ENCODE data around the gene COL3A1. TPM values are rescaled to one million over a fixed set of nuclear protein-coding genes. Genes with fewer than 3 reads are reported as not detected.

The COL3A1 gene
- polyA plus RNA-seq (2013), result not detected

DNA sequence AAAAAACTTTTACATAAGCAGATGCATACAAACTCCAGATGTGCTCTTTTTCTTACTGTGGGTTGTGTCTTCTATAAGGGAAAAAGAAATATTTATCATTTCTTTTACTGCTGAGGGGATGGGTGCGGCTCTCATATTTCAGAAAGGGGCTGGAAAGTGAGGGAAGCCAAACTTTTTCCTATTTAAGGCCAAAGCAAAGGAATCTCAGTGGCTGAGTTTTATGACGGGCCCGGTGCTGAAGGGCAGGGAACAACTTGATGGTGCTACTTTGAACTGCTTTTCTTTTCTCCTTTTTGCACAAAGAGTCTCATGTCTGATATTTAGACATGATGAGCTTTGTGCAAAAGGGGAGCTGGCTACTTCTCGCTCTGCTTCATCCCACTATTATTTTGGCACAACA is at the start of gene COL3A1:
Gene COL3A1, plus strand, starts transcription at position 210 of the 400 bp plus-strand sequence. Its CDS starts 117 bp downstream, at position 327.
- H3K4me1 ChIP-seq (ENCODE audit: control extremely low read depth in 1 of 4, control insufficient read depth in 4 of 4, insufficient read depth in 4 of 4, low read length in 3 of 4), result no peaks in the 10 kb centered on the region
- H3K9me3 ChIP-seq (ENCODE audit: control extremely low read depth in 1 of 5, control insufficient read depth in 4 of 5, insufficient read depth in 2 of 5, low read depth in 1 of 5, low read length in 4 of 5), result no peaks in the 10 kb centered on the region
- DNase-seq, result no peak
- no peaks in the 10 kb centered on the region for H3K36me3 ChIP-seq (ENCODE audit: control insufficient read depth in 4 of 4, insufficient read depth in 4 of 4, low read length in 3 of 4)
- no peak within 1 kb of the TSS for H3K27ac ChIP-seq (ENCODE audit: insufficient read depth in 1 of 2, low read depth in 1 of 2, low read length in 2 of 2, poor library complexity in 1 of 2, severe bottlenecking in 2 of 2)
- H3K27me3 ChIP-seq (replicated peaks in 2 of 5; ENCODE audit: control insufficient read depth in 4 of 5, insufficient read depth in 5 of 5, low read length in 4 of 5), result no peaks in the 10 kb centered on the region
- POLR2A ChIA-PET, result no interaction called here
- H3K4me3 ChIP-seq (ENCODE audit: control insufficient read depth in 1 of 7, extremely low read depth in 1 of 7, insufficient read depth in 4 of 7, low read depth in 2 of 7, low read length in 6 of 7), result no peak within 1 kb of the TSS
- CTCF ChIA-PET, result no interaction called here
- WGBS (ENCODE audit: insufficient coverage), result 77% methylated on average over 3 of the region's 4 CpGs

DNA sequence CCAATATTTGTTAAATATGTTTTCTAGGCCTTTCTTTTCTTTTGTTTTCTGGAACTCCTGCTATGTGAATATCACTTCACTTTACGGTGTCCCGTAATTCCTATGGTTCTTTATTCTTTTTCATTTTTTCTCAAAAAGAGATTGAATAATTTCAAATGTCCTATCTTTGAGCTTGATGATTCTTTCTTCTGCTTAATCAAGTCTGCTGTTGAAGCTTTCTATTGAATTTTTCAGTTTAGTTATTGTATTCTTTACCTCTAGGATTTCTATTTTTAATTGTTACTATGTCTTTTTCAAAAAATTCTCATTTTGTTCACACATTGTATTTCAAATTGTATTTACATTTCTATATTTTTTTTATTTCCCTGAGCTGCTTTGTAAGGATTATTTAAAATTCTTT is 45.5 kb upstream of the COL3A1 start:
- no CpG with 5 or more reads among the region's 2 CpGs for WGBS (ENCODE audit: insufficient coverage)
- Histone ChIP-seq H3K27me3 (replicated peaks in 2 of 5; ENCODE audit: control insufficient read depth in 4 of 5, insufficient read depth in 5 of 5, low read length in 4 of 5) (no peaks in the 10 kb centered on the region), H3K27ac (ENCODE audit: insufficient read depth in 1 of 2, low read depth in 1 of 2, low read length in 2 of 2, poor library complexity in 1 of 2, severe bottlenecking in 2 of 2) (no peak overlapping the region), H3K4me1 (ENCODE audit: control extremely low read depth in 1 of 4, control insufficient read depth in 4 of 4, insufficient read depth in 4 of 4, low read length in 3 of 4) (no peaks in the 10 kb centered on the region), H3K36me3 (ENCODE audit: control insufficient read depth in 4 of 4, insufficient read depth in 4 of 4, low read length in 3 of 4) (no peaks in the 10 kb centered on the region), H3K9me3 (ENCODE audit: control extremely low read depth in 1 of 5, control insufficient read depth in 4 of 5, insufficient read depth in 2 of 5, low read depth in 1 of 5, low read length in 4 of 5) (peaks cover 0 to 8% (median 6%) of the 10 kb centered on the region in 5 experiments), H3K4me3 (ENCODE audit: control insufficient read depth in 1 of 7, extremely low read depth in 1 of 7, insufficient read depth in 4 of 7, low read depth in 2 of 7, low read length in 6 of 7) (no peak overlapping the region)
- no peak for DNase-seq
- CTCF ChIA-PET, result no interaction called here
- POLR2A ChIA-PET, result no interaction called here

DNA sequence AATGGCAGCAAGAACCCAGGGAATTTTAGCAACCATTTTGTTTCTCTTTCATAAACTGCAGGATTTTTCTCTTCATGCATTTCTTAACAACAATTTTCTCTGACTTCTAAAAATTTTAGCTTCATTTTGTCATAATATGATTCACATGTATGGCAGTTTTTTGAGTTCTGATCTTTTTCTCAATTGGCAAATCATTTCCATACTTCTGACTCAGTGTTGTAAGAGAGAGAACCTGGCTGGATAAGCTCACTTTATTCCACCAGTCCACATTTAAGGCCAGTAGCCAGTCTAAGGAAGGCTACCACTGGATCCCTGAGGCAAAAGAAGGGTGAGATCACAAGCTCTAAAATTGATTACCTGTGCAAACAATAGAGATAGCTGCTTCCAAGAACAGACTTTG is 42.8 kb upstream of the COL3A1 start:
- DNase-seq, result no peak
- POLR2A ChIA-PET, result no interaction called here
- H3K27me3 ChIP-seq (replicated peaks in 2 of 5; ENCODE audit: control insufficient read depth in 4 of 5, insufficient read depth in 5 of 5, low read length in 4 of 5), result no peaks in the 10 kb centered on the region
- H3K4me3 ChIP-seq (ENCODE audit: control insufficient read depth in 1 of 7, extremely low read depth in 1 of 7, insufficient read depth in 4 of 7, low read depth in 2 of 7, low read length in 6 of 7), result no peak overlapping the region
- CTCF ChIA-PET, result no interaction called here
- no peaks in the 10 kb centered on the region for H3K36me3 ChIP-seq (ENCODE audit: control insufficient read depth in 4 of 4, insufficient read depth in 4 of 4, low read length in 3 of 4)
- H3K27ac ChIP-seq (ENCODE audit: insufficient read depth in 1 of 2, low read depth in 1 of 2, low read length in 2 of 2, poor library complexity in 1 of 2, severe bottlenecking in 2 of 2), result no peak overlapping the region
- H3K4me1 ChIP-seq (ENCODE audit: control extremely low read depth in 1 of 4, control insufficient read depth in 4 of 4, insufficient read depth in 4 of 4, low read length in 3 of 4), result no peaks in the 10 kb centered on the region
- H3K9me3 ChIP-seq (ENCODE audit: control extremely low read depth in 1 of 5, control insufficient read depth in 4 of 5, insufficient read depth in 2 of 5, low read depth in 1 of 5, low read length in 4 of 5), result peaks cover 0 to 8% (median 5%) of the 10 kb centered on the region in 5 experiments

DNA sequence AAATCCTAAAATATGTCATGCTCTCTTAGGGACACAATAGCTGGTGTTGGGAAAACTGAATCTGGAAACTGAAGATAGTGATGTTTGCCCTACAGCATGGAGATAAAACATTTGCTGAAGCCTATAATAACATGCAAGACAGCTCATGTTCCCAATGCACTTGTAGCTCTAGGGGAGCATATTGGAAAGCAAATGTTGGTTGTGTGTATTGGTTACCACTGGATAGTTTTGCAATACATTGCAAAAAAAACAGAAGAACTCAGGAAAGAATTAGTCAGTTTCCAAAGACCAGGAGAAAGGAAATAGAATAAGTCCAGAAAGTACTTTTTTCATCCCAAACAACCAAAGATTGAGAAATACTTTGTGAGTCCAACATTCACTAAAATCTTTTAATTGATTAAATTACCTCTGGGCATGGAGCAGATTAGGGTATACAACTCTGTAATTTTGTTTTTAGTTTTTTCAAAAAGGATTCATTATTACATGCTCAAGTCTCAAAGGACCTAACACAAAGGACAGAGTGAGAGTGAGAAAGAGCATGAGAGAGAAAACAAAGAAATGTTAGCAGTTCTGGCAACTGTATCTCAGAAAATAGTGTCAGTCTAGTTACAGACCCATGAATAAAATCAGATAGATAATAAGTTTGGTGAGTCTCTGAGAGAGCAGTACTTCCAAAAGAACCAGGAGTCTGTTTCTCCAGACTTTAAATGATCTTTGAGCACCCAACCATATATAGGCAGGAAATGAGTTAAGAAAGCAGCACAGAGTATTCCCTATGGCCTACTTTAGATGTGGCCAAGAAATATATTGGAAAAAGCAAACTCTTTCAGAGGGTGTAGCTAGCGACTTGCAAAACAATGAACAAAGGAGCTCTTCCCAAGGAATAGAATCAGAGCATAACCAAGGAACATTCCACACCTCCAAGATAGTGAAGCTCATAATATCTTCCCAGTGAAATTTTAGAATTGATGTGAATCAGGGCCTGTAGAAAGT is 36.6 kb upstream of the COL3A1 start:
- Histone ChIP-seq H3K4me1 (ENCODE audit: control extremely low read depth in 1 of 4, control insufficient read depth in 4 of 4, insufficient read depth in 4 of 4, low read length in 3 of 4) (no peaks in the 10 kb centered on the region), H3K4me3 (ENCODE audit: control insufficient read depth in 1 of 7, extremely low read depth in 1 of 7, insufficient read depth in 4 of 7, low read depth in 2 of 7, low read length in 6 of 7) (no peak overlapping the region), H3K36me3 (ENCODE audit: control insufficient read depth in 4 of 4, insufficient read depth in 4 of 4, low read length in 3 of 4) (no peaks in the 10 kb centered on the region), H3K27ac (ENCODE audit: insufficient read depth in 1 of 2, low read depth in 1 of 2, low read length in 2 of 2, poor library complexity in 1 of 2, severe bottlenecking in 2 of 2) (no peak overlapping the region), H3K9me3 (ENCODE audit: control extremely low read depth in 1 of 5, control insufficient read depth in 4 of 5, insufficient read depth in 2 of 5, low read depth in 1 of 5, low read length in 4 of 5) (peaks cover 0 to 2% (median 0%) of the 10 kb centered on the region in 5 experiments), H3K27me3 (replicated peaks in 2 of 5; ENCODE audit: control insufficient read depth in 4 of 5, insufficient read depth in 5 of 5, low read length in 4 of 5) (no peaks in the 10 kb centered on the region)
- no CpG with 5 or more reads among the region's 1 CpG for WGBS (ENCODE audit: insufficient coverage)
- ChIA-PET POLR2A (no interaction called here), CTCF (no interaction called here)
- no peak for DNase-seq

DNA sequence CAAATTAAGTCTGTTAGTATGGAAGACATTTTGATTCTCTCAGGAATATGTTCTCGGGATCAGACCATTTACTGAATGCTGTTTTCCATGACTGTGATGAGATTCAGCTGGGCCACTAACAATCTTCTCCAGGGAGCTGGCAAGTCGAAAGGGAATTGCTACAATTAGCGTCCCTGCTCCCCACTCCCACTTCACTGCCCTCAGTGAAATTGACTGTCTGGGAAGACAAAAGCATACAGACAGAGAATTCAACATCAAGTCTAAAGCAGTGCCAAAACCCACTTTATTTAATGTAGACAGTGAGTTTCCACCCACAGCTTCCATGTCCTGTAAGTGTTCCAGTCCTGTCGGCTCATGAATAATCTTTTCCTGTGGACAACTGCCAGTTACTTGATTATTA is 34.0 kb upstream of the COL3A1 start:
- Histone ChIP-seq H3K4me1 (ENCODE audit: control extremely low read depth in 1 of 4, control insufficient read depth in 4 of 4, insufficient read depth in 4 of 4, low read length in 3 of 4) (no peaks in the 10 kb centered on the region), H3K36me3 (ENCODE audit: control insufficient read depth in 4 of 4, insufficient read depth in 4 of 4, low read length in 3 of 4) (no peaks in the 10 kb centered on the region), H3K4me3 (ENCODE audit: control insufficient read depth in 1 of 7, extremely low read depth in 1 of 7, insufficient read depth in 4 of 7, low read depth in 2 of 7, low read length in 6 of 7) (no peak overlapping the region), H3K27me3 (replicated peaks in 2 of 5; ENCODE audit: control insufficient read depth in 4 of 5, insufficient read depth in 5 of 5, low read length in 4 of 5) (no peaks in the 10 kb centered on the region), H3K9me3 (ENCODE audit: control extremely low read depth in 1 of 5, control insufficient read depth in 4 of 5, insufficient read depth in 2 of 5, low read depth in 1 of 5, low read length in 4 of 5) (peaks cover 0 to 3% (median 0%) of the 10 kb centered on the region in 5 experiments), H3K27ac (ENCODE audit: insufficient read depth in 1 of 2, low read depth in 1 of 2, low read length in 2 of 2, poor library complexity in 1 of 2, severe bottlenecking in 2 of 2) (no peak overlapping the region)
- 83% methylated on average over 4 of the region's 4 CpGs for WGBS (ENCODE audit: insufficient coverage)
- DNase-seq, result no peak
- ChIA-PET POLR2A (no interaction called here), CTCF (no interaction called here)

DNA sequence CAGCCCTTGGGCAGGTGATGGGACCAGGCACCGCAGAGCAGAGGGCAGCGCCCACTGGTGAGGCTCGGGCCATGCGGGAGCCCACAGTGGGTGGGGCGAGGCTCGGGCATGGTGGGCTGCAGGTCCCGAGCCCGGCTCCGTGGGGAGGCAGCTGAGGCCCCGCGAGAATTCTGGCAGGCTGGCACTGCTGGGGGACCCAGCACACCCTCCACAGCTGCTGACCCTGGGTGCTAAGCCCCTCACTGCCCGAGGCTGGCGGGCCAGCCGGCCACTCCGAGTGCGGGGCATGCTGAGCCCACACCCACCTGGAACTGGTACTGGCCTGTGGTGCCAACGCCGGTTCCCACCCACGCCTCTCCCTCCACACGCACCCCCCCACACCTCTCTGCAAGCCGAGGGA is 29.7 kb upstream of the COL3A1 start:
- CTCF ChIA-PET, result no interaction called here
- H3K27ac ChIP-seq (ENCODE audit: insufficient read depth in 1 of 2, low read depth in 1 of 2, low read length in 2 of 2, poor library complexity in 1 of 2, severe bottlenecking in 2 of 2), result no peak overlapping the region
- peaks cover 0 to 3% (median 0%) of the 10 kb centered on the region in 5 experiments for H3K9me3 ChIP-seq (ENCODE audit: control extremely low read depth in 1 of 5, control insufficient read depth in 4 of 5, insufficient read depth in 2 of 5, low read depth in 1 of 5, low read length in 4 of 5)
- H3K4me1 ChIP-seq (ENCODE audit: control extremely low read depth in 1 of 4, control insufficient read depth in 4 of 4, insufficient read depth in 4 of 4, low read length in 3 of 4), result no peaks in the 10 kb centered on the region
- POLR2A ChIA-PET, result no interaction called here
- DNase-seq, result no peak
- no peaks in the 10 kb centered on the region for H3K36me3 ChIP-seq (ENCODE audit: control insufficient read depth in 4 of 4, insufficient read depth in 4 of 4, low read length in 3 of 4)
- H3K27me3 ChIP-seq (replicated peaks in 2 of 5; ENCODE audit: control insufficient read depth in 4 of 5, insufficient read depth in 5 of 5, low read length in 4 of 5), result no peaks in the 10 kb centered on the region
- WGBS (ENCODE audit: insufficient coverage), result 87% methylated on average over 20 of the region's 21 CpGs
- no peak overlapping the region for H3K4me3 ChIP-seq (ENCODE audit: control insufficient read depth in 1 of 7, extremely low read depth in 1 of 7, insufficient read depth in 4 of 7, low read depth in 2 of 7, low read length in 6 of 7)

DNA sequence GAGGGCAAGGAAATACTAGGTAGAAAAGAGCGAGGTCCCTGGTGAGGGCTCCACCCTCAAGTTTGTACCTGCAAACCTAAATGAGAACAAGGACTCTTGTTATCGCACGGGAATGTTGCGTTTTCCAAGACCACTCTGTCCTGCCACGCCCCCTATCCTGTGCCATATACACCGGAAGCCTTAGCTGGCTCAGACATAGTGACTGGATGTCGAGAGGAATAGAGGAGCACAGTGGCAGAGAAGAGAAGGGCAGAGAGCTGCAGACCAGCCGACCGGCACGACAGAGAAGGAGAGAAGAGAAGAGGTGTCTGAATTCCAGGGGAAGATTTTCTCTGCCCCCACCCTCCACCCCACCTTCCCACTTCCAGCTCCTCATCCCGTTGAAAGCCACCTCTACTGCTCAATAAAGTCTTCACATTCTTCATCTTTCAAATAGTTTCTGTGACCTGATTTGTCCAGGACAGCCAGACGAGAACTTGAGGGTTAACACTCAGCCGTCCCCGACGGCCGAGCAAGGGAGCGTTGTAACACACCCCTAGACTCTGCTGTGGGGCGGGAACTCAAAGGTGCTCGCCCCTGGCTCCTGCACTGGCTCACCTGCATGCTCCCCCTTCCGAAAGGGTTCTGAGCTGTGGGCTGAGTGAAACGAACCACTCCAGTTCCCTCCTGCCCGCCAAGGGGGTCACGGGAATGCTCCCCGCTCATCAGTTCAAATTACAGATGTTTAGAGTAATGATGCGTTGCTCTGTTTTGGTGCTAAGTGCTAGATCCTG is 24.9 kb upstream of the COL3A1 start:
- CTCF ChIA-PET, result no interaction called here
- Histone ChIP-seq H3K4me3 (ENCODE audit: control insufficient read depth in 1 of 7, extremely low read depth in 1 of 7, insufficient read depth in 4 of 7, low read depth in 2 of 7, low read length in 6 of 7) (no peak overlapping the region), H3K27ac (ENCODE audit: insufficient read depth in 1 of 2, low read depth in 1 of 2, low read length in 2 of 2, poor library complexity in 1 of 2, severe bottlenecking in 2 of 2) (no peak overlapping the region), H3K4me1 (ENCODE audit: control extremely low read depth in 1 of 4, control insufficient read depth in 4 of 4, insufficient read depth in 4 of 4, low read length in 3 of 4) (no peaks in the 10 kb centered on the region), H3K36me3 (ENCODE audit: control insufficient read depth in 4 of 4, insufficient read depth in 4 of 4, low read length in 3 of 4) (no peaks in the 10 kb centered on the region), H3K27me3 (replicated peaks in 2 of 5; ENCODE audit: control insufficient read depth in 4 of 5, insufficient read depth in 5 of 5, low read length in 4 of 5) (no peaks in the 10 kb centered on the region), H3K9me3 (ENCODE audit: control extremely low read depth in 1 of 5, control insufficient read depth in 4 of 5, insufficient read depth in 2 of 5, low read depth in 1 of 5, low read length in 4 of 5) (peaks cover 0 to 3% (median 0%) of the 10 kb centered on the region in 5 experiments)
- POLR2A ChIA-PET, result no interaction called here
- no peak for DNase-seq
- 97% methylated on average over 13 of the region's 25 CpGs for WGBS (ENCODE audit: insufficient coverage)

Data from common myeloid progenitor, CD34-positive (primary cell).